Esophagus squamous epithelium (tissue), 4 donors: ENCODE data around the gene BLMH.

ENCODE experiments used
- POLR2A ChIP-seq, 4 donors: fragments of 450-650 bp; IDR thresholded peaks; one replicate each; pipeline ENCODE4 v1.6.1; 2017; ENCODE audit warnings: antibody characterized with exemption in 4 of 4, mild to moderate bottlenecking in 4 of 4, moderate library complexity in 3 of 4
- TF ChIP-seq, protein P1 (sequence below), 6 experiments: fragments of 450-650 bp in 4 of 6; fragments of 200-600 bp in 2 of 6; sonication (generic) in 2 of 6; IDR thresholded peaks; one replicate each; pipeline ENCODE4 v1.5.1; 2016 to 2019; ENCODE audit warnings: antibody characterized with exemption in 6 of 6, mild to moderate bottlenecking in 4 of 6, moderate library complexity in 4 of 6

DNA sequence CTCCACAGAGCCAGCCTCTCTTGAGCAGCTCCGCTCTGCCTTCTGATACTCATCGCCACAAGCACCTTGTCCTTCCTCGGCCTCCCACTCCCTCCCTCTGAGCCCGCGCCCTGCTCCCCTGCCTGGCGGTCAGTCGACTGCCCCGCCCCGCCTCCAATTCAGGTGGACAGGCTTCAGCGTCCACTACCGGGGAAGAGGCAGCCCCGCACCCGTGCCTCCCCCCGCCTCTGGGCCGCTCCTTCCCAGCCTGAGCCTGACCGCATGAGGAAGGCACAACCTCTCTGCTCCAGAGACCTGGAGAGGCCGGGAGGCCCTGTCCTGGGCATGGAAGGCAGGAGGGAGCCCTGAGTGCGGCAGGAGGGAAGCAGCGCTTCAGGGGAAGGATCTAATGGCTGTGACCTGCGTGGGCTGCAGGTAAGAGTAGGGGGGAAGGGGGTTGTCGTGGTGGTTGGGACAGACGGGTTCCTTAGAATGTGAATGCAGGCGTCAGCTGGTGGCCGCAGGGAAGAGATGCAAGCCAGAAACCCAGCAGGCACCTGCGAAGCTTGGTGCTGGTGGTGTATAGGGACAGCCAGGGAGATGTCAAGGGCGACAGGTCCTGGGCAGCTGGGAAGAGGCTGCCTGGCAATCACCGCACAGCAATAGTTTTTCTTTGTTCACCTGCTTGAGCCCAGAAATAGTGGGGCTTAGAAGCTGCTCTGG is 53.2 kb downstream of the BLMH start:
- TF ChIP-seq POLR2A (IDR thresholded peaks at IDR 0.05): no peak
- TF ChIP-seq, protein P1, sequence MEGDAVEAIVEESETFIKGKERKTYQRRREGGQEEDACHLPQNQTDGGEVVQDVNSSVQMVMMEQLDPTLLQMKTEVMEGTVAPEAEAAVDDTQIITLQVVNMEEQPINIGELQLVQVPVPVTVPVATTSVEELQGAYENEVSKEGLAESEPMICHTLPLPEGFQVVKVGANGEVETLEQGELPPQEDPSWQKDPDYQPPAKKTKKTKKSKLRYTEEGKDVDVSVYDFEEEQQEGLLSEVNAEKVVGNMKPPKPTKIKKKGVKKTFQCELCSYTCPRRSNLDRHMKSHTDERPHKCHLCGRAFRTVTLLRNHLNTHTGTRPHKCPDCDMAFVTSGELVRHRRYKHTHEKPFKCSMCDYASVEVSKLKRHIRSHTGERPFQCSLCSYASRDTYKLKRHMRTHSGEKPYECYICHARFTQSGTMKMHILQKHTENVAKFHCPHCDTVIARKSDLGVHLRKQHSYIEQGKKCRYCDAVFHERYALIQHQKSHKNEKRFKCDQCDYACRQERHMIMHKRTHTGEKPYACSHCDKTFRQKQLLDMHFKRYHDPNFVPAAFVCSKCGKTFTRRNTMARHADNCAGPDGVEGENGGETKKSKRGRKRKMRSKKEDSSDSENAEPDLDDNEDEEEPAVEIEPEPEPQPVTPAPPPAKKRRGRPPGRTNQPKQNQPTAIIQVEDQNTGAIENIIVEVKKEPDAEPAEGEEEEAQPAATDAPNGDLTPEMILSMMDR (IDR thresholded peaks at IDR 0.05): no peak
